Measurements from ENCODE around the gene N4BP2. TPM values are rescaled to one million over a fixed set of nuclear protein-coding genes. Genes with fewer than 3 reads are reported as not detected.

N4BP2 gene
- total RNA-seq, 1 experiment from 2014 or later, result 31.7 TPM

GRCh38 chr4:40057586-40058091 lies 989 bp downstream of the N4BP2 start (continued):
- no peak for TF ChIP-seq ARID4B (CRISPR knock-in tag; IDR thresholded peaks at IDR 0.05; ENCODE audit: borderline replicate concordance)
- no peak for TF ChIP-seq NR2C2 (CRISPR knock-in tag; IDR thresholded peaks at IDR 0.05)

DNA sequence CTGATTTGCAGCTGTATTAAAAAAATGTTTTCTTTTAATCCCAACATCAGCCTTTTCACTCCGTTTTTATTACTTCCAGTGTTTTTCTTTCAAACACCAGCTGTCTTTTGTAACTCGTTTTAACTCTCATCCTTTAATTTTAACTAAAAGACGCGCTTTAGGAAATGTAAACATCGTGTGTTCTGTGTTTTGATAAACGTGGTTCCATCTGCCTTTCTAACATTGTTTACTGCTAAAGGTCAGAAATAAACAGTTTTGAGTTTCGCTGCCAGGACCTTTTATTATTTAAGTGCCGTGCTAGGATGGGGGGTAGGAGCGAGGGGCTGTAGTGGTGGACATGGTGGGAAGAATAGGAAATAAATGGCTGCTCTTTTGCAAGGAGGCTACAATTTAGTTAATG lies 1.5 kb downstream of the N4BP2 start:
- ATAC-seq (no peak), DNase-seq (ENCODE audit: low spot score) (no peak)
- Mint-ChIP-seq H3K27me3 (ENCODE audit: low read depth) (no peaks in the 10 kb centered on the region), H3K4me3 (peak overlapping the region; percentile 87), H3K9me3 (no peaks in the 10 kb centered on the region), H3K27ac (peak overlapping the region; percentile 98), H3K36me3 (peaks cover 18% of the 10 kb centered on the region), H3K4me1 (peaks cover 33% of the 10 kb centered on the region)
- CTCF ChIA-PET, result interaction anchor here (0.6 to 2.2 kb wide), 4 partner anchors 225 to 267 kb away, joined by 3 to 13 read pairs (median 6); no protein-coding TSS in a partner anchor
- POLR2A ChIA-PET, result interaction anchor here (0.5 kb wide), 1 partner anchor 180 kb away, joined by 9 read pairs; no protein-coding TSS in a partner anchor
- TF ChIP-seq, protein P1, sequence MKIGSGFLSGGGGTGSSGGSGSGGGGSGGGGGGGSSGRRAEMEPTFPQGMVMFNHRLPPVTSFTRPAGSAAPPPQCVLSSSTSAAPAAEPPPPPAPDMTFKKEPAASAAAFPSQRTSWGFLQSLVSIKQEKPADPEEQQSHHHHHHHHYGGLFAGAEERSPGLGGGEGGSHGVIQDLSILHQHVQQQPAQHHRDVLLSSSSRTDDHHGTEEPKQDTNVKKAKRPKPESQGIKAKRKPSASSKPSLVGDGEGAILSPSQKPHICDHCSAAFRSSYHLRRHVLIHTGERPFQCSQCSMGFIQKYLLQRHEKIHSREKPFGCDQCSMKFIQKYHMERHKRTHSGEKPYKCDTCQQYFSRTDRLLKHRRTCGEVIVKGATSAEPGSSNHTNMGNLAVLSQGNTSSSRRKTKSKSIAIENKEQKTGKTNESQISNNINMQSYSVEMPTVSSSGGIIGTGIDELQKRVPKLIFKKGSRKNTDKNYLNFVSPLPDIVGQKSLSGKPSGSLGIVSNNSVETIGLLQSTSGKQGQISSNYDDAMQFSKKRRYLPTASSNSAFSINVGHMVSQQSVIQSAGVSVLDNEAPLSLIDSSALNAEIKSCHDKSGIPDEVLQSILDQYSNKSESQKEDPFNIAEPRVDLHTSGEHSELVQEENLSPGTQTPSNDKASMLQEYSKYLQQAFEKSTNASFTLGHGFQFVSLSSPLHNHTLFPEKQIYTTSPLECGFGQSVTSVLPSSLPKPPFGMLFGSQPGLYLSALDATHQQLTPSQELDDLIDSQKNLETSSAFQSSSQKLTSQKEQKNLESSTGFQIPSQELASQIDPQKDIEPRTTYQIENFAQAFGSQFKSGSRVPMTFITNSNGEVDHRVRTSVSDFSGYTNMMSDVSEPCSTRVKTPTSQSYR (CRISPR knock-in tag; IDR thresholded peaks at IDR 0.05), result no peak
- TF ChIP-seq CBFB (CRISPR knock-in tag; IDR thresholded peaks at IDR 0.05; ENCODE audit: low read depth) (no peak), TEAD1 (CRISPR knock-in tag; IDR thresholded peaks at IDR 0.05) (no peak)
- TF ChIP-seq, protein P2, sequence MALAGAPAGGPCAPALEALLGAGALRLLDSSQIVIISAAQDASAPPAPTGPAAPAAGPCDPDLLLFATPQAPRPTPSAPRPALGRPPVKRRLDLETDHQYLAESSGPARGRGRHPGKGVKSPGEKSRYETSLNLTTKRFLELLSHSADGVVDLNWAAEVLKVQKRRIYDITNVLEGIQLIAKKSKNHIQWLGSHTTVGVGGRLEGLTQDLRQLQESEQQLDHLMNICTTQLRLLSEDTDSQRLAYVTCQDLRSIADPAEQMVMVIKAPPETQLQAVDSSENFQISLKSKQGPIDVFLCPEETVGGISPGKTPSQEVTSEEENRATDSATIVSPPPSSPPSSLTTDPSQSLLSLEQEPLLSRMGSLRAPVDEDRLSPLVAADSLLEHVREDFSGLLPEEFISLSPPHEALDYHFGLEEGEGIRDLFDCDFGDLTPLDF (CRISPR knock-in tag; IDR thresholded peaks at IDR 0.05), result no peak

GRCh38 chr4:40058854-40059253 lies 2.2 kb downstream of the N4BP2 start:
- DNase-seq (ENCODE audit: low spot score) (no peak), ATAC-seq (no peak)
- peak overlapping the region; percentile 87 for H3K4me3 Mint-ChIP-seq
- no peaks in the 10 kb centered on the region for H3K27me3 Mint-ChIP-seq (ENCODE audit: low read depth)
- H3K9me3 Mint-ChIP-seq, result no peaks in the 10 kb centered on the region
- peak overlapping the region; percentile 11; the same call in 1 of the 2 replicates for H3K27ac Mint-ChIP-seq
- ChIA-PET POLR2A (no interaction called here), CTCF (interaction anchor here (1.8 to 2.2 kb wide), 2 partner anchors 258 to 266 kb away, joined by 6 to 13 read pairs; no protein-coding TSS in a partner anchor)
- peaks cover 33% of the 10 kb centered on the region for H3K4me1 Mint-ChIP-seq
- peaks cover 18% of the 10 kb centered on the region for H3K36me3 Mint-ChIP-seq
- TF ChIP-seq, protein P2 (CRISPR knock-in tag; IDR thresholded peaks at IDR 0.05), result no peak
- TF ChIP-seq, protein P3, sequence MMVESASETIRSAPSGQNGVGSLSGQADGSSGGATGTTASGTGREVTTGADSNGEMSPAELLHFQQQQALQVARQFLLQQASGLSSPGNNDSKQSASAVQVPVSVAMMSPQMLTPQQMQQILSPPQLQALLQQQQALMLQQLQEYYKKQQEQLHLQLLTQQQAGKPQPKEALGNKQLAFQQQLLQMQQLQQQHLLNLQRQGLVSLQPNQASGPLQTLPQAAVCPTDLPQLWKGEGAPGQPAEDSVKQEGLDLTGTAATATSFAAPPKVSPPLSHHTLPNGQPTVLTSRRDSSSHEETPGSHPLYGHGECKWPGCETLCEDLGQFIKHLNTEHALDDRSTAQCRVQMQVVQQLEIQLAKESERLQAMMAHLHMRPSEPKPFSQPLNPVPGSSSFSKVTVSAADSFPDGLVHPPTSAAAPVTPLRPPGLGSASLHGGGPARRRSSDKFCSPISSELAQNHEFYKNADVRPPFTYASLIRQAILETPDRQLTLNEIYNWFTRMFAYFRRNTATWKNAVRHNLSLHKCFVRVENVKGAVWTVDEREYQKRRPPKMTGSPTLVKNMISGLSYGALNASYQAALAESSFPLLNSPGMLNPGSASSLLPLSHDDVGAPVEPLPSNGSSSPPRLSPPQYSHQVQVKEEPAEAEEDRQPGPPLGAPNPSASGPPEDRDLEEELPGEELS (CRISPR knock-in tag; IDR thresholded peaks at IDR 0.05), result no peak
- TF ChIP-seq MYBL2 (CRISPR knock-in tag; IDR thresholded peaks at IDR 0.05) (no peak), TP53 (CRISPR knock-in tag; IDR thresholded peaks at IDR 0.05) (no peak), PRDM15 (CRISPR knock-in tag; IDR thresholded peaks at IDR 0.05) (no peak), OVOL2 (CRISPR knock-in tag; IDR thresholded peaks at IDR 0.05; ENCODE audit: borderline replicate concordance) (no peak), CBFB (CRISPR knock-in tag; IDR thresholded peaks at IDR 0.05; ENCODE audit: low read depth) (no peak), HMGXB4 (CRISPR knock-in tag; IDR thresholded peaks at IDR 0.05) (no peak), GTF2I (CRISPR knock-in tag; conservative IDR thresholded peaks at IDR 0.05) (no peak)

Data from WTC11 (cell line).